H9 (cell line): ENCODE data around the gene ZNF416. TPM values are rescaled to one million over a fixed set of nuclear protein-coding genes. Genes with fewer than 3 reads are reported as not detected.

Experiments used
- DNase-seq: peaks from one replicate; pipeline ENCODE4 v3.0.0-alpha.2; 2017
- H2AFZ ChIP-seq: one replicate; pipeline ENCODE4 v1.6.1; 2013; ENCODE audit warnings: mild to moderate bottlenecking, low read length, control low read depth, moderate library complexity
- H2AK5ac ChIP-seq: 2 replicates; pipeline ENCODE4 v1.6.1; 2013; ENCODE audit warnings: low read length, control low read depth, mixed read lengths; ENCODE audit not compliant: insufficient read length
- H2BK120ac ChIP-seq: one replicate; pipeline ENCODE4 v1.6.1; 2013; ENCODE audit warnings: low read depth, mild to moderate bottlenecking, low read length, control low read depth, inconsistent platforms; ENCODE audit not compliant: poor library complexity, severe bottlenecking
- H2BK12ac ChIP-seq: 2 replicates; pipeline ENCODE4 v1.6.1; 2013; ENCODE audit warnings: low read length, control low read depth, mixed read lengths, low read depth; ENCODE audit not compliant: insufficient read length
- H2BK15ac ChIP-seq: 2 replicates; pipeline ENCODE4 v1.6.1; 2013; ENCODE audit warnings: low read depth, low read length, control low read depth
- H2BK20ac ChIP-seq: one replicate; pipeline ENCODE4 v1.6.1; 2013; ENCODE audit warnings: low read depth, mild to moderate bottlenecking, low read length, control low read depth, inconsistent platforms; ENCODE audit not compliant: poor library complexity, severe bottlenecking
- H2BK5ac ChIP-seq: 2 replicates; pipeline ENCODE4 v1.6.1; 2013; ENCODE audit warnings: low read length, control low read depth, mixed read lengths; ENCODE audit not compliant: insufficient read length
- H3K14ac ChIP-seq: 2 replicates; pipeline ENCODE4 v1.6.1; 2013; ENCODE audit warnings: low read length, control low read depth; ENCODE audit not compliant: insufficient read depth
- H3K18ac ChIP-seq: 2 replicates; pipeline ENCODE4 v1.6.1; 2013; ENCODE audit warnings: low read depth, mild to moderate bottlenecking, mixed read lengths, low read length, control low read depth; ENCODE audit not compliant: insufficient read length
- H3K23ac ChIP-seq: 2 replicates; pipeline ENCODE4 v1.6.1; 2013; ENCODE audit warnings: low read length, control low read depth, mixed read lengths, low read depth; ENCODE audit not compliant: insufficient read length
- H3K23me2 ChIP-seq: 2 replicates; pipeline ENCODE4 v1.6.1; 2013; ENCODE audit warnings: low read depth, mild to moderate bottlenecking, mixed read lengths, low read length, control low read depth; ENCODE audit not compliant: insufficient read length, poor library complexity, severe bottlenecking
- H3K27ac ChIP-seq: 2 replicates; pipeline ENCODE4 v1.5.1; 2013; ENCODE audit warnings: low read length, control low read depth, mixed read lengths, low read depth; ENCODE audit not compliant: insufficient read length
- H3K27me3 ChIP-seq: 2 replicates; pipeline ENCODE4 v1.6.1; 2013; ENCODE audit warnings: low read length, control low read depth, inconsistent platforms; ENCODE audit not compliant: insufficient read depth
- H3K4ac ChIP-seq: 2 replicates; pipeline ENCODE4 v1.6.1; 2013; ENCODE audit warnings: low read depth, mild to moderate bottlenecking, control low read depth, inconsistent platforms, low read length, moderate library complexity
- H3K4me1 ChIP-seq: 2 replicates; pipeline ENCODE4 v1.6.1; 2013; ENCODE audit warnings: low read length, control low read depth, inconsistent platforms; ENCODE audit not compliant: insufficient read depth
- H3K4me2 ChIP-seq: 2 replicates; pipeline ENCODE4 v1.6.1; 2013; ENCODE audit warnings: low read length, control low read depth, mixed read lengths; ENCODE audit not compliant: insufficient read length, insufficient read depth
- H3K56ac ChIP-seq: 2 replicates; pipeline ENCODE4 v1.6.1; 2013; ENCODE audit warnings: low read depth, mild to moderate bottlenecking, mixed read lengths, low read length, control low read depth; ENCODE audit not compliant: insufficient read length
- H3K79me1 ChIP-seq: 2 replicates; pipeline ENCODE4 v1.6.1; 2013; ENCODE audit warnings: low read depth, mild to moderate bottlenecking, moderate library complexity, low read length, control low read depth, inconsistent platforms; ENCODE audit not compliant: insufficient read depth, poor library complexity, severe bottlenecking
- H3K79me2 ChIP-seq: 2 replicates; pipeline ENCODE4 v1.6.1; 2013; ENCODE audit warnings: low read length, control low read depth, inconsistent platforms; ENCODE audit not compliant: insufficient read depth
- H3K9ac ChIP-seq: 2 replicates; pipeline ENCODE4 v1.6.1; 2013; ENCODE audit warnings: low read length, control low read depth, mixed read lengths; ENCODE audit not compliant: insufficient read length; ENCODE audit errors: extremely low read depth
- H3K9me3 ChIP-seq: one replicate; pipeline ENCODE4 v1.6.1; 2013; ENCODE audit warnings: low read depth, low read length, inconsistent platforms; ENCODE audit not compliant: control insufficient read depth
- H3T11ph ChIP-seq: one replicate; pipeline ENCODE4 v1.6.1; 2013; ENCODE audit warnings: mild to moderate bottlenecking, low read length, control low read depth, inconsistent platforms
- H4K20me1 ChIP-seq: one replicate; pipeline ENCODE4 v1.6.1; 2013; ENCODE audit not compliant: control insufficient read depth, insufficient read length, insufficient read depth
- H4K5ac ChIP-seq: 2 replicates; pipeline ENCODE4 v1.6.1; 2013; ENCODE audit warnings: low read depth, mild to moderate bottlenecking, mixed read lengths, low read length, control low read depth; ENCODE audit not compliant: insufficient read length
- H4K8ac ChIP-seq: replicated peaks from 2 replicates; pipeline ENCODE4 v1.6.1; 2013; ENCODE audit warnings: low read length, control low read depth, mixed read lengths, low read depth; ENCODE audit not compliant: insufficient read length
- H4K91ac ChIP-seq: 2 replicates; pipeline ENCODE4 v1.6.1; 2013; ENCODE audit warnings: low read depth, mild to moderate bottlenecking, moderate library complexity, mixed read lengths, low read length, control low read depth; ENCODE audit not compliant: insufficient read length
- H3K27ac Mint-ChIP-seq, 3 experiments: 2 replicates in 2 of 3; 3 replicates in 1 of 3; pipeline ENCODE4 v1.8.0; 2020 to 2021; ENCODE audit warnings: mixed read lengths in 3 of 3, mild to moderate bottlenecking in 1 of 3, moderate library complexity in 1 of 3
- H3K27me3 Mint-ChIP-seq: 2 replicates; pipeline ENCODE4 v1.8.0; 2021; ENCODE audit warnings: low read depth, mild to moderate bottlenecking, moderate library complexity, mixed read lengths
- H3K36me3 Mint-ChIP-seq, 3 experiments: 2 replicates in 2 of 3; 3 replicates in 1 of 3; pipeline ENCODE4 v1.8.0; 2020 to 2021; ENCODE audit warnings: low read depth in 3 of 3, mixed read lengths in 3 of 3; ENCODE audit not compliant: insufficient read depth in 1 of 3
- H3K4me1 Mint-ChIP-seq, 2 experiments: 2 replicates each; pipeline ENCODE4 v1.8.0; 2020; ENCODE audit warnings: mixed read lengths in 2 of 2
- H3K4me3 Mint-ChIP-seq, 2 experiments: 2 replicates in 1 of 2; 3 replicates in 1 of 2; pipeline ENCODE4 v1.8.0; 2020 to 2021; ENCODE audit warnings: mild to moderate bottlenecking in 2 of 2, mixed read lengths in 2 of 2, moderate library complexity in 1 of 2
- H3K9me3 Mint-ChIP-seq, 2 experiments: 2 replicates in 1 of 2; 3 replicates in 1 of 2; pipeline ENCODE4 v1.8.0; 2020; ENCODE audit warnings: mild to moderate bottlenecking in 2 of 2, mixed read lengths in 2 of 2, moderate library complexity in 1 of 2
- CTCF ChIP-seq: fragments of 200-600 bp; sonication (generic); conservative IDR thresholded peaks from 3 replicates; pipeline ENCODE4 v1.8.0; 2021; ENCODE audit warnings: antibody characterized with exemption, mild to moderate bottlenecking
- total RNA-seq: library from RNA; stranded (reverse); gene quantifications from 2 replicates; pipeline ENCODE4 v1.2.1, GENCODE V29; 2021

ZNF416 gene
- total RNA-seq, 1 experiment from 2014 or later: 10.9 TPM

DNA sequence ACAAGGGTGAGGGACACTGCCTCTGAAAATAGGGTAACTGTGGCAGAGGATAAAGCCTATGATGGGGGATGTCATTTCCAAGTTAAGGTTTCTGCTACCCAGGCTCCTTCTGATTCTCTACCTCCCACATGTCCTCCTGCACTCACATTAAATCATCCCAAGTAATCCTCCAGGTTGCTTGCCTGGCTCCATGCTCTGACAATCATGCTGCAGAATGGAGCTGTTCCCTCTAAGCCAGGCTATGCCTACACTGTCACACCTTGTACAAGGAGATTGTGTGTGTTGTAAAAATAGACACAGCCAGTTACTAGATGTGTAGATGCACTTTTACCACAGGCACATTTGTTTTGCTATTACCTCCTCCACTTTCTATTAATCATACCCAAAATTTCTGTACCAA is 8.0 kb downstream of the ZNF416 start:
- Mint-ChIP-seq H3K27me3 (peaks cover 25% of the 10 kb centered on the region), H3K27ac (no peak overlapping the region; a peak in 1 of 7 replicates), H3K9me3 (peaks cover 97 to 98% of the 10 kb centered on the region in 2 experiments), H3K36me3 (peaks cover 60 to 74% (median 61%) of the 10 kb centered on the region in 3 experiments), H3K4me3 (no peak overlapping the region), H3K4me1 (no peaks in the 10 kb centered on the region)
- no peak overlapping the region for H3K18ac ChIP-seq
- no peak overlapping the region for H3K4me2 ChIP-seq
- no peak overlapping the region for H4K8ac ChIP-seq
- no peaks in the 10 kb centered on the region for H3K79me2 ChIP-seq
- no peak overlapping the region for H2BK12ac ChIP-seq
- no peaks in the 10 kb centered on the region for H3K79me1 ChIP-seq
- H3K14ac ChIP-seq: no peak overlapping the region
- H3K27me3 ChIP-seq: no peaks in the 10 kb centered on the region
- DNase-seq: no peak
- H3K4ac ChIP-seq: no peak overlapping the region
- no peaks in the 10 kb centered on the region for H3K4me1 ChIP-seq
- H2BK5ac ChIP-seq: no peak overlapping the region
- TF ChIP-seq CTCF: no peak
- H3K9ac ChIP-seq: no peak overlapping the region
- no peaks in the 10 kb centered on the region for H3K23me2 ChIP-seq
- no peak overlapping the region for H3K56ac ChIP-seq
- H2AFZ ChIP-seq: no peak overlapping the region
- no peak overlapping the region for H4K5ac ChIP-seq
- H4K20me1 ChIP-seq: no peaks in the 10 kb centered on the region
- no peak overlapping the region for H3K27ac ChIP-seq
- no peak overlapping the region for H2BK120ac ChIP-seq
- no peak overlapping the region for H3T11ph ChIP-seq
- H4K91ac ChIP-seq: no peak overlapping the region
- no peak overlapping the region for H2BK20ac ChIP-seq
- no peak overlapping the region for H2AK5ac ChIP-seq
- peaks cover 91% of the 10 kb centered on the region for H3K9me3 ChIP-seq
- H3K23ac ChIP-seq: no peak overlapping the region
- no peak overlapping the region for H2BK15ac ChIP-seq
